ENCODE data around the gene AK9. TPM values are rescaled to one million over a fixed set of nuclear protein-coding genes. Genes with fewer than 3 reads are reported as not detected.
A peak's percentile ranks its signal among the peaks of the same experiment; 100 is the strongest.

The AK9 gene
- polyA plus RNA-seq, 2 of the 4 experiments (the other 2 are of a cell fraction) = 2.2 to 4.7 TPM

GRCh38 chr6:109606359-109606758 lies 84.6 kb downstream of the AK9 start:
- Histone ChIP-seq H3K4me1 (no peaks in the 10 kb centered on the region), H3K4me3 (no peak overlapping the region), H3K27ac (no peak overlapping the region), H3K9me3 (no peaks in the 10 kb centered on the region), H3K4me2 (no peak overlapping the region)
- DNase-seq (ENCODE audit: low read depth in 1 of 2, low spot score in 1 of 2) (no peak), ATAC-seq (no peak), FAIRE-seq (no peak)
- ChIA-PET CTCF (no interaction called here), POLR2A (no interaction called here)
- TF ChIP-seq CBX2 (IDR thresholded peaks at IDR 0.05; ENCODE audit: borderline replicate concordance, low read depth) (no peak), KDM5A (IDR thresholded peaks at IDR 0.05) (no peak), JUN (IDR thresholded peaks at IDR 0.05) (no peak), HDAC2 (IDR thresholded peaks at IDR 0.05) (no peak), MAX (IDR thresholded peaks at IDR 0.05) (no peak), HEYL (CRISPR knock-in tag; IDR thresholded peaks at IDR 0.05) (no peak), GATA3 (IDR thresholded peaks at IDR 0.05; ENCODE audit: borderline replicate concordance) (no peak), ZFP36 (IDR thresholded peaks at IDR 0.05; ENCODE audit: borderline replicate concordance, partially characterized antibody) (no peak), MAZ (IDR thresholded peaks at IDR 0.05; ENCODE audit: borderline replicate concordance, low read depth, low read length) (no peak), ZC3H11A (IDR thresholded peaks at IDR 0.05) (no peak), USF2 (IDR thresholded peaks at IDR 0.05) (no peak), POLR2AphosphoS2 (conservative IDR thresholded peaks at IDR 0.05; ENCODE audit: low read length) (no peak), HOXB13 (CRISPR knock-in tag; IDR thresholded peaks at IDR 0.05; ENCODE audit: low read depth) (no peak), TP53 (CRISPR knock-in tag; IDR thresholded peaks at IDR 0.05) (no peak)
- TF ChIP-seq, protein P1, sequence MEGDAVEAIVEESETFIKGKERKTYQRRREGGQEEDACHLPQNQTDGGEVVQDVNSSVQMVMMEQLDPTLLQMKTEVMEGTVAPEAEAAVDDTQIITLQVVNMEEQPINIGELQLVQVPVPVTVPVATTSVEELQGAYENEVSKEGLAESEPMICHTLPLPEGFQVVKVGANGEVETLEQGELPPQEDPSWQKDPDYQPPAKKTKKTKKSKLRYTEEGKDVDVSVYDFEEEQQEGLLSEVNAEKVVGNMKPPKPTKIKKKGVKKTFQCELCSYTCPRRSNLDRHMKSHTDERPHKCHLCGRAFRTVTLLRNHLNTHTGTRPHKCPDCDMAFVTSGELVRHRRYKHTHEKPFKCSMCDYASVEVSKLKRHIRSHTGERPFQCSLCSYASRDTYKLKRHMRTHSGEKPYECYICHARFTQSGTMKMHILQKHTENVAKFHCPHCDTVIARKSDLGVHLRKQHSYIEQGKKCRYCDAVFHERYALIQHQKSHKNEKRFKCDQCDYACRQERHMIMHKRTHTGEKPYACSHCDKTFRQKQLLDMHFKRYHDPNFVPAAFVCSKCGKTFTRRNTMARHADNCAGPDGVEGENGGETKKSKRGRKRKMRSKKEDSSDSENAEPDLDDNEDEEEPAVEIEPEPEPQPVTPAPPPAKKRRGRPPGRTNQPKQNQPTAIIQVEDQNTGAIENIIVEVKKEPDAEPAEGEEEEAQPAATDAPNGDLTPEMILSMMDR (IDR thresholded peaks at IDR 0.05) = no peak
- TF ChIP-seq, protein P2, sequence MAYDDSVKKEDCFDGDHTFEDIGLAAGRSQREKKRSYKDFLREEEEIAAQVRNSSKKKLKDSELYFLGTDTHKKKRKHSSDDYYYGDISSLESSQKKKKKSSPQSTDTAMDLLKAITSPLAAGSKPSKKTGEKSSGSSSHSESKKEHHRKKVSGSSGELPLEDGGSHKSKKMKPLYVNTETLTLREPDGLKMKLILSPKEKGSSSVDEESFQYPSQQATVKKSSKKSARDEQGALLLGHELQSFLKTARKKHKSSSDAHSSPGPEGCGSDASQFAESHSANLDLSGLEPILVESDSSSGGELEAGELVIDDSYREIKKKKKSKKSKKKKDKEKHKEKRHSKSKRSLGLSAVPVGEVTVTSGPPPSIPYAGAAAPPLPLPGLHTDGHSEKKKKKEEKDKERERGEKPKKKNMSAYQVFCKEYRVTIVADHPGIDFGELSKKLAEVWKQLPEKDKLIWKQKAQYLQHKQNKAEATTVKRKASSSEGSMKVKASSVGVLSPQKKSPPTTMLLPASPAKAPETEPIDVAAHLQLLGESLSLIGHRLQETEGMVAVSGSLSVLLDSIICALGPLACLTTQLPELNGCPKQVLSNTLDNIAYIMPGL (CRISPR knock-in tag; IDR thresholded peaks at IDR 0.05; ENCODE audit: borderline replicate concordance) = no peak
- 64% methylated on average over 2 of the region's 2 CpGs for WGBS (ENCODE audit: missing lambda C conversion rate)

DNA sequence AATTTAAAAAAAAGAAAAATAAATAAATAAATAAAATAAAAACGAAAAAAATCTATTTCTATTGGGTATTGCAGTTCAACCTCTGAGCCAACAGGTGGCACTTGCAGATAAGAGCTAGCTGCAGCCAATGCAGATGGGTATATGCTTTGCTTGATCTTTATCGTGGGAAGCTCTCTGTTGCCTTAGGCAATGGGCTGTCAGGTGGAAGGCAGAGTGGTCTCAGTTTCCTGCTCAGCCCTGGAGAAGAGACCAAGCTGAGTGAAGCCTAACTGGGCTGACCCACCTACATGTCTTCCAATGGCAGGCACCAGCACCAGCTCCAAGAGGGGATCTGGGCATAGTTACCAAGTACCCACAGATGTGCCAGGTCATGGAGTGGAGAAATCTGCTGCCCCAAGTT lies 95.0 kb downstream of the AK9 start:
- DNase-seq (ENCODE audit: low read depth in 1 of 2, low spot score in 1 of 2) (peak in 1 of 2 experiments; percentile 14), FAIRE-seq (no peak), ATAC-seq (no peak)
- H3K4me1 ChIP-seq = no peaks in the 10 kb centered on the region
- TF ChIP-seq RAD21 (conservative IDR thresholded peaks at IDR 0.05 in 1 of 2, IDR thresholded peaks at IDR 0.05 in 1 of 2) (peak in 1 of 2 experiments; percentile 22; a peak in 1 of 5 replicates), CEBPB (IDR thresholded peaks at IDR 0.05) (no peak), RFX5 (IDR thresholded peaks at IDR 0.05) (no peak), NR3C1 (IDR thresholded peaks at IDR 0.05) (no peak), FOSL2 (IDR thresholded peaks at IDR 0.05) (no peak), FOSL2 (CRISPR knock-in tag; IDR thresholded peaks at IDR 0.05) (no peak)
- ChIA-PET CTCF (no interaction called here), POLR2A (no interaction called here)
- H3K4me2 ChIP-seq = no peak overlapping the region
- H3K27ac ChIP-seq = no peak overlapping the region
- H3K4me3 ChIP-seq = no peak overlapping the region
- 2% methylated on average over 2 of the region's 2 CpGs for WGBS (ENCODE audit: missing lambda C conversion rate)
- H3K9me3 ChIP-seq = no peaks in the 10 kb centered on the region

GRCh38 chr6:109580519-109580918 lies 110.5 kb downstream of the AK9 start:
- H3K4me3 ChIP-seq = no peak overlapping the region
- no peak overlapping the region for H3K4me2 ChIP-seq
- 48% methylated on average over 8 of the region's 8 CpGs for WGBS (ENCODE audit: missing lambda C conversion rate)
- ATAC-seq (no peak), DNase-seq (ENCODE audit: low read depth in 1 of 2, low spot score in 1 of 2) (peak in 1 of 2 experiments; percentile 6), FAIRE-seq (no peak)
- H3K27ac ChIP-seq = no peak overlapping the region
- H3K4me1 ChIP-seq = no peaks in the 10 kb centered on the region
- ChIA-PET POLR2A (no interaction called here), CTCF (no interaction called here)
- no peaks in the 10 kb centered on the region for H3K9me3 ChIP-seq
- TF ChIP-seq KDM1A (IDR thresholded peaks at IDR 0.05; ENCODE audit: low read depth) (no peak), GATA3 (IDR thresholded peaks at IDR 0.05; ENCODE audit: borderline replicate concordance) (no peak), TFCP2L1 (CRISPR knock-in tag; IDR thresholded peaks at IDR 0.05) (no peak), HOXA7 (CRISPR knock-in tag; IDR thresholded peaks at IDR 0.05) (no peak), ESRRA (IDR thresholded peaks at IDR 0.05; ENCODE audit: borderline replicate concordance, low read length) (no peak), CEBPB (IDR thresholded peaks at IDR 0.05) (no peak), NFE2L2 (conservative IDR thresholded peaks at IDR 0.05; ENCODE audit: low read length) (no peak), RARB (CRISPR knock-in tag; IDR thresholded peaks at IDR 0.05) (no peak), MAX (IDR thresholded peaks at IDR 0.05) (no peak), FOSL2 (IDR thresholded peaks at IDR 0.05) (no peak), FOSL2 (CRISPR knock-in tag; IDR thresholded peaks at IDR 0.05) (no peak)
- TF ChIP-seq, protein P2 (CRISPR knock-in tag; IDR thresholded peaks at IDR 0.05; ENCODE audit: borderline replicate concordance) = no peak
- TF ChIP-seq, protein P3, sequence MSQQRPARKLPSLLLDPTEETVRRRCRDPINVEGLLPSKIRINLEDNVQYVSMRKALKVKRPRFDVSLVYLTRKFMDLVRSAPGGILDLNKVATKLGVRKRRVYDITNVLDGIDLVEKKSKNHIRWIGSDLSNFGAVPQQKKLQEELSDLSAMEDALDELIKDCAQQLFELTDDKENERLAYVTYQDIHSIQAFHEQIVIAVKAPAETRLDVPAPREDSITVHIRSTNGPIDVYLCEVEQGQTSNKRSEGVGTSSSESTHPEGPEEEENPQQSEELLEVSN (IDR thresholded peaks at IDR 0.05; ENCODE audit: borderline replicate concordance, low read depth) = no peak

Measured in A549 (cell line).